NT2/D1 (cell line): ENCODE measurements around the gene KCTD18.

Experiments used
- DNase-seq: peaks from one replicate; pipeline ENCODE4 v3.0.0-alpha.2; 2011; ENCODE audit warnings: low read depth, low spot score
- H3K27me3 ChIP-seq: 2 replicates; pipeline ENCODE4 v1.6.0; 2011; ENCODE audit warnings: mild to moderate bottlenecking; ENCODE audit not compliant: insufficient read length, insufficient read depth
- H3K36me3 ChIP-seq: 2 replicates; pipeline ENCODE4 v1.6.1; 2011; ENCODE audit warnings: mild to moderate bottlenecking, low read length, mixed read lengths; ENCODE audit not compliant: insufficient read depth, insufficient read length
- H3K4me1 ChIP-seq: 2 replicates; pipeline ENCODE4 v1.5.1; 2011; ENCODE audit not compliant: insufficient read depth, insufficient read length
- H3K4me3 ChIP-seq: 2 replicates; pipeline ENCODE4 v1.5.1; 2011; ENCODE audit warnings: low read depth; ENCODE audit not compliant: insufficient read length
- H3K9ac ChIP-seq: 2 replicates; pipeline ENCODE4 v1.6.0; 2011; ENCODE audit warnings: low read depth; ENCODE audit not compliant: insufficient read length
- H3K9me3 ChIP-seq: 2 replicates; pipeline ENCODE4 v1.5.1; 2011; ENCODE audit warnings: mild to moderate bottlenecking, low read length; ENCODE audit not compliant: insufficient read depth
- SUZ12 ChIP-seq: IDR thresholded peaks from 2 replicates; pipeline ENCODE4 v1.6.1; 2011; ENCODE audit not compliant: insufficient read length, insufficient read depth; ENCODE audit errors: extremely low read depth
- YY1 ChIP-seq: IDR thresholded peaks from 2 replicates; pipeline ENCODE4 v1.6.1; 2011; ENCODE audit not compliant: insufficient read length, insufficient read depth
- ZNF274 ChIP-seq: IDR thresholded peaks from 2 replicates; pipeline ENCODE4 v1.6.1; 2011; ENCODE audit warnings: mild to moderate bottlenecking, low read depth, low read length

The KCTD18 gene

GRCh38 chr2:200449149-200449548, 60.7 kb downstream of the KCTD18 start:
- Histone ChIP-seq H3K9me3 (no peaks in the 10 kb centered on the region), H3K27me3 (no peaks in the 10 kb centered on the region), H3K36me3 (peaks cover 6% of the 10 kb centered on the region), H3K4me3 (no peak overlapping the region), H3K9ac (no peak overlapping the region), H3K4me1 (peaks cover 2% of the 10 kb centered on the region)
- no peak for DNase-seq
- no peak for TF ChIP-seq SUZ12
- no peak for TF ChIP-seq YY1
- TF ChIP-seq ZNF274, result no peak

- TF ChIP-seq ZNF274 (no peak), SUZ12 (no peak), YY1 (no peak)
Measured at GRCh38 chr2:200448455-200448854, 61.4 kb downstream of the KCTD18 start.

GRCh38 chr2:200447139-200447855, 62.6 kb downstream of the KCTD18 start:
- Histone ChIP-seq H3K4me1 (peaks cover 2% of the 10 kb centered on the region), H3K27me3 (no peaks in the 10 kb centered on the region), H3K36me3 (peaks cover 16% of the 10 kb centered on the region), H3K9ac (no peak overlapping the region), H3K9me3 (no peaks in the 10 kb centered on the region), H3K4me3 (no peak overlapping the region)
- no peak for DNase-seq
- TF ChIP-seq ZNF274, result no peak
- TF ChIP-seq SUZ12, result no peak
- no peak for TF ChIP-seq YY1

More at GRCh38 chr2:200448455-200448854, 61.4 kb downstream of the KCTD18 start:
- Histone ChIP-seq H3K4me1 (peaks cover 2% of the 10 kb centered on the region), H3K9me3 (no peaks in the 10 kb centered on the region), H3K9ac (no peak overlapping the region), H3K36me3 (peaks cover 12% of the 10 kb centered on the region), H3K27me3 (no peaks in the 10 kb centered on the region), H3K4me3 (no peak overlapping the region)
- no peak for DNase-seq

GRCh38 chr2:200446612-200447011, 63.3 kb downstream of the KCTD18 start:
- Histone ChIP-seq H3K27me3 (no peaks in the 10 kb centered on the region), H3K9ac (no peak overlapping the region), H3K4me1 (peaks cover 2% of the 10 kb centered on the region), H3K36me3 (peaks cover 17% of the 10 kb centered on the region), H3K9me3 (no peaks in the 10 kb centered on the region), H3K4me3 (no peak overlapping the region)
- DNase-seq, result no peak
- TF ChIP-seq SUZ12 (no peak), ZNF274 (no peak), YY1 (no peak)

GRCh38 chr2:200445284-200445683, 64.6 kb downstream of the KCTD18 start:
- Histone ChIP-seq H3K9me3 (no peaks in the 10 kb centered on the region), H3K36me3 (peaks cover 25% of the 10 kb centered on the region), H3K4me3 (no peak overlapping the region), H3K4me1 (peaks cover 2% of the 10 kb centered on the region), H3K9ac (no peak overlapping the region), H3K27me3 (no peaks in the 10 kb centered on the region)
- DNase-seq, result no peak
- no peak for TF ChIP-seq ZNF274
- TF ChIP-seq YY1, result no peak
- no peak for TF ChIP-seq SUZ12

GRCh38 chr2:200444530-200444929, 65.3 kb downstream of the KCTD18 start:
- peaks cover 29% of the 10 kb centered on the region for H3K36me3 ChIP-seq
- no peaks in the 10 kb centered on the region for H3K27me3 ChIP-seq
- TF ChIP-seq YY1, result no peak
- no peak for TF ChIP-seq ZNF274
- TF ChIP-seq SUZ12, result no peak
- H3K9ac ChIP-seq, result no peak overlapping the region
- peaks cover 2% of the 10 kb centered on the region for H3K4me1 ChIP-seq
- DNase-seq, result no peak
- no peak overlapping the region for H3K4me3 ChIP-seq
- H3K9me3 ChIP-seq, result no peaks in the 10 kb centered on the region

GRCh38 chr2:200443916-200444315, 66.0 kb downstream of the KCTD18 start:
- Histone ChIP-seq H3K4me3 (no peak overlapping the region), H3K9ac (no peak overlapping the region), H3K9me3 (no peaks in the 10 kb centered on the region), H3K27me3 (no peaks in the 10 kb centered on the region), H3K36me3 (peaks cover 33% of the 10 kb centered on the region), H3K4me1 (peaks cover 2% of the 10 kb centered on the region)
- DNase-seq, result no peak
- TF ChIP-seq ZNF274 (no peak), YY1 (no peak), SUZ12 (no peak)
